Measurements from ENCODE around the gene TBX15. TPM values are rescaled to one million over a fixed set of nuclear protein-coding genes. Genes with fewer than 3 reads are reported as not detected.

Gene TBX15
- polyA plus RNA-seq, 3 donors from 2014 or later = not detected

- H3K9me3 Mint-ChIP-seq = peaks cover 0 to 6% (median 1%) of the 10 kb centered on the region in 6 donors
- H3K4me3 Mint-ChIP-seq = no peak overlapping the region
- H3K4me1 Mint-ChIP-seq = no peaks in the 10 kb centered on the region
- DNase-seq = no peak
- H3K27ac Mint-ChIP-seq = no peak overlapping the region
- H3K27me3 Mint-ChIP-seq (ENCODE audit: low read depth in 3 of 3) = peaks cover 0 to 3% (median 0%) of the 10 kb centered on the region in 3 donors
- no peaks in the 10 kb centered on the region for H3K36me3 Mint-ChIP-seq
These were observed 36.7 kb downstream of the TBX15 start for GRCh38 chr1:118951270-118951936.

DNA sequence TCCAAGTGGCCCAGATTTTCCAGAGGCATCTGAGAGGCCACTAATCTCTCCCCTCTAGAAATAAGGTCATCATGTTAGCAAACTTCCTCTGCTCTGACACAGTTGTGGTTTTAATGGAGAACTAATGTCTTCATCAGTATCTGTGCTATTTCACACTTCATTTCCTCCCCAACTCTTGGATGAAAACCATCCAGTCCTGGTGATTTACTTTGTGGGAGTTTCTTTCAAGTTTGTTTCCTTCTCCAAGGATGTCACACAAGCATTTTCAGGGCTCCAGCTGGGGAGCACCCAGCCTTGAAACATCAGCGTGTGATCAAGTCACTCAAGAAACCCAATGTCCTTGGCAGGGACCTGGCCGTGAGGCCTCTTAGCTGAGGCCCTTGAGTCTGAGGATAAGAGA is 38.8 kb downstream of the TBX15 start:
- Mint-ChIP-seq H3K27ac (no peak overlapping the region), H3K27me3 (ENCODE audit: low read depth in 3 of 3) (peaks cover 2 to 3% (median 3%) of the 10 kb centered on the region in 3 donors), H3K4me1 (no peaks in the 10 kb centered on the region), H3K9me3 (peaks cover 0 to 6% (median under 1%) of the 10 kb centered on the region in 6 donors), H3K36me3 (no peaks in the 10 kb centered on the region), H3K4me3 (no peak overlapping the region)
- no peak for DNase-seq

DNA sequence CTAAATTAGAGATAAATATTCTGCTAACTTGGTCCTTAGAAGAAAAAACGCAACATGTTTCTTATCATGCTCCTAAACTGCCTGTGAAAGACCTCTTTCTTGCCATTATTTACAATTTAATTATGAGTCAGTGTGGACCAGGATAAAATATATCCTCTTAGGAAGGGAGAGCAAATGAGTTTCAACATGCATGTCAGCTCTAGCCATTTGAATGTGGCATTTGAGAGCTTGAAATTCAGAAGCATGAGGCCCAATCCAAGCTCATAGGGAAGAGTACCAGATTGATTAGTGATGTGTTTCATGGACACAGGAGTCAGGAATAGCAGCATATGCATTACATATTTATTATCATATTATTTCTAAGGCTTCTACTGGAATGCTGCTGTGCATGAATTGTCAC is 39.3 kb downstream of the TBX15 start:
- Mint-ChIP-seq H3K27me3 (ENCODE audit: low read depth in 3 of 3) (peaks cover 1 to 4% (median 2%) of the 10 kb centered on the region in 3 donors), H3K36me3 (no peaks in the 10 kb centered on the region), H3K27ac (no peak overlapping the region), H3K9me3 (peaks cover 0 to 6% (median under 1%) of the 10 kb centered on the region in 6 donors), H3K4me3 (no peak overlapping the region), H3K4me1 (no peaks in the 10 kb centered on the region)
- no peak for DNase-seq

- no peaks in the 10 kb centered on the region for H3K36me3 Mint-ChIP-seq
- DNase-seq = no peak
- no peak overlapping the region for H3K4me3 Mint-ChIP-seq
- no peak overlapping the region for H3K27ac Mint-ChIP-seq
- no peaks in the 10 kb centered on the region for H3K4me1 Mint-ChIP-seq
- H3K9me3 Mint-ChIP-seq = peaks cover 0 to 4% (median under 1%) of the 10 kb centered on the region in 6 donors
- peaks cover 1 to 4% (median 2%) of the 10 kb centered on the region in 3 donors for H3K27me3 Mint-ChIP-seq (ENCODE audit: low read depth in 3 of 3)
These were observed 39.8 kb downstream of the TBX15 start for GRCh38 chr1:118948351-118948750.

GRCh38 chr1:118947790-118948189 is 40.4 kb downstream of the TBX15 start:
- Mint-ChIP-seq H3K27ac (no peak overlapping the region), H3K36me3 (no peaks in the 10 kb centered on the region), H3K9me3 (peaks cover 0 to 4% (median 0%) of the 10 kb centered on the region in 6 donors), H3K4me1 (no peaks in the 10 kb centered on the region), H3K4me3 (no peak overlapping the region), H3K27me3 (ENCODE audit: low read depth in 3 of 3) (peaks cover 1 to 4% (median 3%) of the 10 kb centered on the region in 3 donors)
- DNase-seq = no peak

- DNase-seq = no peak
- no peaks in the 10 kb centered on the region for H3K4me1 Mint-ChIP-seq
- H3K36me3 Mint-ChIP-seq = no peaks in the 10 kb centered on the region
- peaks cover 1 to 4% (median 3%) of the 10 kb centered on the region in 3 donors for H3K27me3 Mint-ChIP-seq (ENCODE audit: low read depth in 3 of 3)
- H3K27ac Mint-ChIP-seq = no peak overlapping the region
- H3K9me3 Mint-ChIP-seq = peaks cover 0 to 4% (median 0%) of the 10 kb centered on the region in 6 donors
- no peak overlapping the region for H3K4me3 Mint-ChIP-seq
These were observed 41.0 kb downstream of the TBX15 start for GRCh38 chr1:118947003-118947765.

GRCh38 chr1:118945489-118945888 is 42.7 kb downstream of the TBX15 start:
- no peak for DNase-seq
- Mint-ChIP-seq H3K9me3 (peaks cover 0 to 4% (median under 1%) of the 10 kb centered on the region in 6 donors), H3K36me3 (no peaks in the 10 kb centered on the region), H3K27me3 (ENCODE audit: low read depth in 3 of 3) (peaks cover 1 to 4% (median 3%) of the 10 kb centered on the region in 3 donors), H3K4me1 (no peaks in the 10 kb centered on the region), H3K4me3 (no peak overlapping the region), H3K27ac (no peak overlapping the region)

DNA sequence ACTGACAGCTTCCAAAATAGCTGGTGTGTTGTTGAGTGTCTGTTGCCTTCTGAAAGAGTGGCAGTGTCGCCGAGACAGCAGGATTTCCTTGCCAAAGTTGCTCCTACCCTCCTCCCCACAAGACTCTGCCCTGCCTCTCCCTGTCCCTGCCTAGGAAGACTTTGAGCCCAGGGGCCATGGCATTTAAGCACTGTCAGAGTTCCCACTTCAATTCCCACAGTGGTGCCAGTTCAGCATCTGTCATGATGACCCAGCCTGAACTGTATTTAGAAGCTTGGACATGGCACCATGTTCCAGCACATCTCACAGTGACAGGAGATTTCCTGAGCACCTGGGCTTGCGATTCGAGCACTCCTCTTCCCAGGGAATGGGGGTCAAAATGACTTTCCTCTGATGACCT is 43.6 kb downstream of the TBX15 start:
- no peak overlapping the region for H3K4me3 Mint-ChIP-seq
- peaks cover 0 to 4% (median under 1%) of the 10 kb centered on the region in 6 donors for H3K9me3 Mint-ChIP-seq
- no peak overlapping the region for H3K27ac Mint-ChIP-seq
- DNase-seq = no peak
- no peaks in the 10 kb centered on the region for H3K36me3 Mint-ChIP-seq
- H3K27me3 Mint-ChIP-seq (ENCODE audit: low read depth in 3 of 3) = peaks cover 0 to 4% (median 3%) of the 10 kb centered on the region in 3 donors
- no peaks in the 10 kb centered on the region for H3K4me1 Mint-ChIP-seq

DNA sequence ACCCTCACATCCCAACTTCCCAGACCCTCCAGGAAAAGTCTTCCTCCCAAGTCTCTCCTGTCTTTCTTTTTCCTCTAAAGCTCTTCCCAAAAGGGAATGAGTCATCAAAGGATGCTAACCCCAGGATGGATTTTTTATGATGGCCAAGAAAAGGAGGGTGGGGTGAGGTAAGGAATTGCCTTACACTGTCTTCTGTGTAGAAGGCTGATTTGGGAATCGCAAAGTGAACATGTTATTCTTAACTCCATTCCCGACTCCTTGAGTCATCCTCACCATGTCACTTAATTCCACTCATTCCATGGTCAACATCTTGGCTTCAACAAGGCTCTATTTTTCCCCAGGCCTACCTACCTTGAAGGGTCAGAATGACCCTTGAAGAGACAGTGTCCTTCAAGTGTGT is 44.0 kb downstream of the TBX15 start:
- Mint-ChIP-seq H3K4me3 (no peak overlapping the region), H3K27me3 (ENCODE audit: low read depth in 3 of 3) (peaks cover 0 to 4% (median 3%) of the 10 kb centered on the region in 3 donors), H3K36me3 (no peaks in the 10 kb centered on the region), H3K27ac (no peak overlapping the region), H3K9me3 (peaks cover 0 to 4% (median under 1%) of the 10 kb centered on the region in 6 donors), H3K4me1 (no peaks in the 10 kb centered on the region)
- DNase-seq = no peak

- Mint-ChIP-seq H3K27me3 (ENCODE audit: low read depth in 3 of 3) (peaks cover 0 to 4% (median 3%) of the 10 kb centered on the region in 3 donors), H3K4me3 (no peak overlapping the region), H3K27ac (no peak overlapping the region), H3K4me1 (no peaks in the 10 kb centered on the region), H3K36me3 (no peaks in the 10 kb centered on the region), H3K9me3 (peaks cover 0 to 4% (median under 1%) of the 10 kb centered on the region in 6 donors)
- no peak for DNase-seq
These were observed 47.2 kb downstream of the TBX15 start for GRCh38 chr1:118940957-118941356.

GRCh38 chr1:118937413-118938072 is 50.6 kb downstream of the TBX15 start:
- Mint-ChIP-seq H3K9me3 (peaks cover 0 to 4% (median 0%) of the 10 kb centered on the region in 6 donors), H3K4me1 (no peaks in the 10 kb centered on the region), H3K27me3 (ENCODE audit: low read depth in 3 of 3) (no peaks in the 10 kb centered on the region), H3K36me3 (no peaks in the 10 kb centered on the region), H3K27ac (no peak overlapping the region), H3K4me3 (no peak overlapping the region)
- no peak for DNase-seq

- peaks cover 0 to 3% (median 0%) of the 10 kb centered on the region in 3 donors for H3K27me3 Mint-ChIP-seq (ENCODE audit: low read depth in 3 of 3)
These were observed 53.4 kb downstream of the TBX15 start for GRCh38 chr1:118934706-118935105.

GRCh38 chr1:118933051-118933781 is 54.9 kb downstream of the TBX15 start:
- Mint-ChIP-seq H3K9me3 (peaks cover 2 to 11% (median 6%) of the 10 kb centered on the region in 6 donors), H3K27me3 (ENCODE audit: low read depth in 3 of 3) (peaks cover 0 to 3% (median 2%) of the 10 kb centered on the region in 3 donors), H3K4me3 (no peak overlapping the region), H3K4me1 (no peaks in the 10 kb centered on the region), H3K36me3 (no peaks in the 10 kb centered on the region), H3K27ac (no peak overlapping the region)
- no peak for DNase-seq

More at GRCh38 chr1:118934706-118935105, 53.4 kb downstream of the TBX15 start:
- Mint-ChIP-seq H3K9me3 (peaks cover 1 to 6% (median 2%) of the 10 kb centered on the region in 6 donors), H3K27ac (no peak overlapping the region), H3K4me1 (no peaks in the 10 kb centered on the region), H3K36me3 (no peaks in the 10 kb centered on the region), H3K4me3 (no peak overlapping the region)
- no peak for DNase-seq
